Neural progenitor cell (in vitro differentiated cells): ENCODE measurements around the gene PRKRIP1. TPM values are rescaled to one million over a fixed set of nuclear protein-coding genes. Genes with fewer than 3 reads are reported as not detected.

Experiments
- DNase-seq: peaks from one replicate; pipeline ENCODE4 v3.0.0-alpha.2; 2016; ENCODE audit warnings: low spot score
- H2AFZ ChIP-seq: fragments of 200-600 bp; sonication (generic); replicated peaks from 2 replicates; pipeline ENCODE4 v1.6.1; 2016; ENCODE audit warnings: antibody characterized with exemption
- H3F3A ChIP-seq: fragments of 200-600 bp; sonication (generic); 2 replicates; pipeline ENCODE4 v1.6.1; 2016; ENCODE audit warnings: antibody characterized with exemption, low read depth
- H3K27ac ChIP-seq: fragments of 200-600 bp; sonication (generic); 2 replicates; pipeline ENCODE4 v1.5.1; 2016; ENCODE audit warnings: mild to moderate bottlenecking
- H3K27me3 ChIP-seq: fragments of 200-600 bp; sonication (generic); 2 replicates; pipeline ENCODE4 v1.6.1; 2016; ENCODE audit warnings: mild to moderate bottlenecking, moderate library complexity
- H3K36me3 ChIP-seq: fragments of 200-600 bp; sonication (generic); 2 replicates; pipeline ENCODE4 v1.5.1; 2016
- H3K4me1 ChIP-seq: fragments of 200-600 bp; sonication (generic); 2 replicates; pipeline ENCODE4 v1.6.1; 2016; ENCODE audit warnings: mixed run types
- H3K4me2 ChIP-seq: fragments of 200-600 bp; sonication (generic); 2 replicates; pipeline ENCODE4 v1.6.1; 2016
- H3K4me3 ChIP-seq: fragments of 200-600 bp; sonication (generic); 2 replicates; pipeline ENCODE4 v1.5.1; 2016
- H3K79me2 ChIP-seq: fragments of 200-600 bp; sonication (generic); 2 replicates; pipeline ENCODE4 v1.6.1; 2016; ENCODE audit warnings: low read depth
- H3K9ac ChIP-seq: fragments of 200-600 bp; sonication (generic); 2 replicates; pipeline ENCODE4 v1.6.1; 2016
- H3K9me3 ChIP-seq: fragments of 200-600 bp; sonication (generic); 2 replicates; pipeline ENCODE4 v1.5.1; 2016; ENCODE audit warnings: low read depth
- H4K20me1 ChIP-seq: fragments of 200-600 bp; sonication (generic); 2 replicates; pipeline ENCODE4 v1.6.1; 2016; ENCODE audit warnings: low read depth
- H3K27ac Mint-ChIP-seq: 3 replicates; pipeline ENCODE4 v1.8.0; 2021; ENCODE audit warnings: mixed read lengths
- H3K27me3 Mint-ChIP-seq: 2 replicates; pipeline ENCODE4 v1.8.0; 2022; ENCODE audit warnings: low read depth, mild to moderate bottlenecking, inconsistent platforms, moderate library complexity, mixed read lengths; ENCODE audit not compliant: insufficient read depth
- H3K36me3 Mint-ChIP-seq: 3 replicates; pipeline ENCODE4 v1.8.0; 2021; ENCODE audit warnings: mixed read lengths
- H3K4me1 Mint-ChIP-seq: 3 replicates; pipeline ENCODE4 v1.8.0; 2021; ENCODE audit warnings: mixed read lengths
- H3K4me3 Mint-ChIP-seq: 3 replicates; pipeline ENCODE4 v1.8.0; 2021; ENCODE audit warnings: mild to moderate bottlenecking, moderate library complexity, mixed read lengths
- H3K9me3 Mint-ChIP-seq: 3 replicates; pipeline ENCODE4 v1.8.0; 2020; ENCODE audit warnings: mixed read lengths
- CTCF ChIP-seq: fragments of 200-600 bp; sonication (generic); IDR thresholded peaks from 2 replicates; pipeline ENCODE4 v1.5.1; 2017; ENCODE audit warnings: antibody characterized with exemption, mild to moderate bottlenecking
- EZH2 ChIP-seq: fragments of 200-600 bp; sonication (generic); IDR thresholded peaks from 2 replicates; pipeline ENCODE4 v1.6.1; 2017; ENCODE audit warnings: antibody characterized with exemption, mild to moderate bottlenecking, moderate library complexity
- EZH2phosphoT487 ChIP-seq: fragments of 200-600 bp; sonication (generic); IDR thresholded peaks from 2 replicates; pipeline ENCODE4 v1.6.1; 2017; ENCODE audit warnings: antibody characterized with exemption
- total RNA-seq: library from RNA; depleted of rRNA; stranded (reverse); fragments of >200 nt; gene quantifications from 2 replicates; pipeline ENCODE4 v1.2.3, GENCODE V29; 2015; ENCODE audit warnings: low replicate concordance

PRKRIP1 gene
- total RNA-seq, 1 donor from 2014 or later: 29.1 TPM

GRCh38 chr7:102467581-102468477, 71.7 kb downstream of the PRKRIP1 start:
- H3K4me3 ChIP-seq: no peak overlapping the region
- no peaks in the 10 kb centered on the region for H3K27me3 ChIP-seq
- Mint-ChIP-seq H3K9me3 (no peaks in the 10 kb centered on the region), H3K4me3 (no peak overlapping the region), H3K27me3 (no peaks in the 10 kb centered on the region), H3K27ac (no peak overlapping the region), H3K4me1 (peaks cover 20% of the 10 kb centered on the region), H3K36me3 (peaks cover 8% of the 10 kb centered on the region)
- H2AFZ ChIP-seq: no peak overlapping the region
- peaks cover 15% of the 10 kb centered on the region for H3K79me2 ChIP-seq
- no peak overlapping the region for H3K27ac ChIP-seq
- no peak overlapping the region for H3K9ac ChIP-seq
- H4K20me1 ChIP-seq: peaks cover 5% of the 10 kb centered on the region
- no peak for DNase-seq
- no peaks in the 10 kb centered on the region for H3K36me3 ChIP-seq
- H3K4me1 ChIP-seq: no peaks in the 10 kb centered on the region
- no peak overlapping the region for H3K4me2 ChIP-seq
- TF ChIP-seq EZH2 (no peak), CTCF (no peak), EZH2phosphoT487 (no peak)
- H3K9me3 ChIP-seq: no peaks in the 10 kb centered on the region
- H3F3A ChIP-seq: no peaks in the 10 kb centered on the region

GRCh38 chr7:102468478-102469350, 72.6 kb downstream of the PRKRIP1 start:
- no peak overlapping the region for H3K4me3 ChIP-seq
- DNase-seq: no peak
- H3K27ac ChIP-seq: no peak overlapping the region
- peaks cover 8% of the 10 kb centered on the region for H4K20me1 ChIP-seq
- H3K27me3 Mint-ChIP-seq: no peaks in the 10 kb centered on the region
- no peak overlapping the region for H2AFZ ChIP-seq
- H3K27me3 ChIP-seq: no peaks in the 10 kb centered on the region
- no peak overlapping the region for H3K27ac Mint-ChIP-seq
- H3F3A ChIP-seq: no peaks in the 10 kb centered on the region
- H3K9ac ChIP-seq: no peak overlapping the region
- peaks cover 18% of the 10 kb centered on the region for H3K4me1 Mint-ChIP-seq
- H3K4me2 ChIP-seq: no peak overlapping the region
- H3K9me3 Mint-ChIP-seq: no peaks in the 10 kb centered on the region
- H3K36me3 Mint-ChIP-seq: peaks cover 8% of the 10 kb centered on the region
- H3K4me3 Mint-ChIP-seq: no peak overlapping the region
- H3K9me3 ChIP-seq: no peaks in the 10 kb centered on the region
- H3K4me1 ChIP-seq: no peaks in the 10 kb centered on the region
- no peak for TF ChIP-seq CTCF
- no peak for TF ChIP-seq EZH2
- TF ChIP-seq EZH2phosphoT487: no peak
- H3K79me2 ChIP-seq: peaks cover 8% of the 10 kb centered on the region
- no peaks in the 10 kb centered on the region for H3K36me3 ChIP-seq

- Histone ChIP-seq H3K79me2 (peaks cover under 1% of the 10 kb centered on the region), H3K9ac (no peak overlapping the region), H3K4me1 (no peaks in the 10 kb centered on the region), H3F3A (no peaks in the 10 kb centered on the region), H3K36me3 (no peaks in the 10 kb centered on the region), H4K20me1 (peaks cover 9% of the 10 kb centered on the region), H3K4me2 (no peak overlapping the region), H3K9me3 (no peaks in the 10 kb centered on the region), H3K4me3 (no peak overlapping the region), H2AFZ (no peak overlapping the region), H3K27ac (no peak overlapping the region), H3K27me3 (no peaks in the 10 kb centered on the region)
- Mint-ChIP-seq H3K4me1 (peaks cover 11% of the 10 kb centered on the region), H3K4me3 (no peak overlapping the region), H3K36me3 (peaks cover 8% of the 10 kb centered on the region), H3K27me3 (no peaks in the 10 kb centered on the region), H3K9me3 (no peaks in the 10 kb centered on the region), H3K27ac (no peak overlapping the region)
- TF ChIP-seq CTCF (no peak), EZH2 (no peak), EZH2phosphoT487 (no peak)
- no peak for DNase-seq
Measured at GRCh38 chr7:102469351-102469971, 73.3 kb downstream of the PRKRIP1 start.
